IMR-90 (cell line): ENCODE measurements around the gene PTPRO. TPM values are rescaled to one million over a fixed set of nuclear protein-coding genes. Genes with fewer than 3 reads are reported as not detected.

Experiments used
- ATAC-seq: fragments of 200-7000 bp; cut with Tn5 transposase; 2 replicates; pipeline ENCODE4 v1.9.1; 2020; ENCODE audit warnings: low read depth, mild to moderate bottlenecking, moderate library complexity
- BruUV-seq: library from RNA; stranded (reverse); fragments of 400-500 nt; replicated peaks from 2 replicates; lab custom pipeline; 2021; lab: Mats Ljungman, UMichigan
- CTCF ChIA-PET: fragments of 300-600 bp; formaldehyde crosslinking; extraction: SDS; loops from one replicate; lab custom pipeline; 2021; ENCODE audit warnings: antibody characterized with exemption; lab: Yijun Ruan, JAX
- POLR2A ChIA-PET: fragments of 300-600 bp; sonication (Branson Sonifier 250); formaldehyde crosslinking; loops from one replicate; lab custom pipeline; 2022; ENCODE audit warnings: antibody characterized with exemption; ENCODE audit not compliant: unreplicated experiment; lab: Charles Lee
- DNase-seq: peaks from one replicate; pipeline ENCODE4 v3.0.0; 2013
- H2AFZ ChIP-seq: replicated peaks from 2 replicates; pipeline ENCODE3; 2013; ENCODE audit warnings: low read length, mild to moderate bottlenecking; ENCODE audit not compliant: poor library complexity
- H2AK5ac ChIP-seq: 2 replicates; pipeline ENCODE4 v1.6.1; 2013; ENCODE audit warnings: low read depth, low read length, inconsistent platforms
- H2AK9ac ChIP-seq: replicated peaks from 2 replicates; pipeline ENCODE3; 2013; ENCODE audit warnings: mild to moderate bottlenecking, low read depth, low read length, moderate library complexity; ENCODE audit not compliant: poor library complexity
- H2BK120ac ChIP-seq: 2 replicates; pipeline ENCODE4 v1.6.1; 2013; ENCODE audit warnings: low read depth, low read length, inconsistent platforms
- H2BK15ac ChIP-seq: 3 replicates; pipeline ENCODE4 v1.6.1; 2013; ENCODE audit warnings: low read depth, low read length, inconsistent platforms
- H2BK20ac ChIP-seq: 2 replicates; pipeline ENCODE4 v1.6.1; 2013; ENCODE audit warnings: low read depth, mild to moderate bottlenecking, inconsistent platforms, low read length, moderate library complexity
- H2BK5ac ChIP-seq: 2 replicates; pipeline ENCODE4 v1.6.1; 2013; ENCODE audit warnings: mild to moderate bottlenecking, low read depth, low read length, inconsistent platforms; ENCODE audit not compliant: poor library complexity, severe bottlenecking
- H3K14ac ChIP-seq: replicated peaks from 2 replicates; pipeline ENCODE4 v1.6.1; 2013; ENCODE audit warnings: low read depth, low read length, inconsistent platforms
- H3K18ac ChIP-seq: 2 replicates; pipeline ENCODE4 v1.6.1; 2013; ENCODE audit warnings: low read depth, low read length, control low read depth
- H3K23ac ChIP-seq: 2 replicates; pipeline ENCODE4 v1.6.1; 2013; ENCODE audit warnings: low read depth, low read length, inconsistent platforms
- H3K27ac ChIP-seq: 2 replicates; pipeline ENCODE4 v1.5.1; 2013; ENCODE audit warnings: mild to moderate bottlenecking, control low read depth, low read length; ENCODE audit not compliant: insufficient read depth
- H3K27me3 ChIP-seq: 2 replicates; pipeline ENCODE4 v1.6.1; 2013; ENCODE audit warnings: low read length; ENCODE audit not compliant: control insufficient read depth, insufficient read depth
- H3K36me3 ChIP-seq: 2 replicates; pipeline ENCODE4 v1.6.1; 2013; ENCODE audit warnings: low read length, mixed read lengths; ENCODE audit not compliant: control insufficient read depth, insufficient read depth
- H3K4ac ChIP-seq: 2 replicates; pipeline ENCODE4 v1.6.1; 2013; ENCODE audit warnings: low read depth, low read length, inconsistent platforms
- H3K4me1 ChIP-seq: 2 replicates; pipeline ENCODE4 v1.6.1; 2013; ENCODE audit warnings: low read length, mixed read lengths; ENCODE audit not compliant: control insufficient read depth, insufficient read depth
- H3K4me2 ChIP-seq: 2 replicates; pipeline ENCODE4 v1.6.1; 2013; ENCODE audit warnings: low read depth, mild to moderate bottlenecking, control low read depth, low read length, moderate library complexity
- H3K4me3 ChIP-seq: 2 replicates; pipeline ENCODE4 v1.5.1; 2013; ENCODE audit warnings: low read depth, mild to moderate bottlenecking, control low read depth, low read length, moderate library complexity; ENCODE audit not compliant: insufficient read depth
- H3K56ac ChIP-seq: 2 replicates; pipeline ENCODE4 v1.6.1; 2013; ENCODE audit warnings: low read length, inconsistent platforms; ENCODE audit not compliant: insufficient read depth; ENCODE audit errors: extremely low read depth
- H3K79me1 ChIP-seq, 2 experiments: 2 replicates each; pipeline ENCODE4 v1.6.1; 2013; ENCODE audit warnings: low read length in 2 of 2, inconsistent platforms in 1 of 2, low read depth in 1 of 2
- H3K9ac ChIP-seq: 2 replicates; pipeline ENCODE4 v1.6.1; 2013; ENCODE audit warnings: low read depth, low read length, control low read depth
- H3K9me1 ChIP-seq: 2 replicates; pipeline ENCODE4 v1.6.1; 2013; ENCODE audit warnings: low read length, inconsistent platforms; ENCODE audit not compliant: insufficient read depth
- H3K9me3 ChIP-seq: 2 replicates; pipeline ENCODE4 v1.6.1; 2013; ENCODE audit warnings: low read length; ENCODE audit not compliant: control insufficient read depth, insufficient read depth
- H4K20me1 ChIP-seq: 2 replicates; pipeline ENCODE4 v1.6.1; 2013; ENCODE audit warnings: low read length, inconsistent platforms; ENCODE audit not compliant: insufficient read depth
- H4K5ac ChIP-seq: 2 replicates; pipeline ENCODE4 v1.6.1; 2013; ENCODE audit warnings: mild to moderate bottlenecking, low read depth, low read length, control low read depth
- H4K8ac ChIP-seq, 2 experiments: 2 replicates each; pipeline ENCODE4 v1.6.1; 2013; ENCODE audit warnings: low read depth in 2 of 2, low read length in 2 of 2, control low read depth in 1 of 2, inconsistent platforms in 1 of 2
- H4K91ac ChIP-seq: 2 replicates; pipeline ENCODE4 v1.6.1; 2013; ENCODE audit warnings: low read depth, low read length, inconsistent platforms; ENCODE audit not compliant: insufficient read depth
- CHD1 ChIP-seq: IDR thresholded peaks from 2 replicates; pipeline ENCODE4 v1.6.1; 2012; ENCODE audit warnings: low read depth, low read length, improper control_type of control experiment
- MXI1 ChIP-seq: IDR thresholded peaks from 2 replicates; pipeline ENCODE4 v1.6.1; 2012; ENCODE audit warnings: low read depth, mild to moderate bottlenecking, low read length, moderate library complexity, borderline replicate concordance
- RAD21 ChIP-seq: IDR thresholded peaks from 2 replicates; pipeline ENCODE4 v1.6.1; 2012; ENCODE audit warnings: low read length, improper control_type of control experiment
- RCOR1 ChIP-seq: IDR thresholded peaks from 2 replicates; pipeline ENCODE4 v1.6.1; 2012; ENCODE audit warnings: mild to moderate bottlenecking, low read length, improper control_type of control experiment; ENCODE audit not compliant: insufficient replicate concordance
- RFX5 ChIP-seq: IDR thresholded peaks from 2 replicates; pipeline ENCODE4 v1.8.0; 2012; ENCODE audit warnings: low read depth, mild to moderate bottlenecking, low read length, moderate library complexity
- SMC3 ChIP-seq: fragments of 150-350 bp; IDR thresholded peaks from 2 replicates; pipeline ENCODE4 v1.6.1; 2016; ENCODE audit warnings: low read depth, mild to moderate bottlenecking, antibody characterized with exemption, low read length, moderate library complexity
- USF2 ChIP-seq: fragments of 150-350 bp; IDR thresholded peaks from 2 replicates; pipeline ENCODE4 v1.6.1; 2017; ENCODE audit warnings: mild to moderate bottlenecking, antibody characterized with exemption, low read length, low read depth
- WGBS, 2 experiments: methylation state at CpG; one replicate each; pipeline versions ENCODE4 v1.1.5 to v1.1.7; 2013; ENCODE audit warnings: missing lambda C conversion rate in 2 of 2; ENCODE audit not compliant: insufficient read length in 1 of 2; ENCODE audit errors: extremely low coverage in 2 of 2; 5-methylcytosine and 5-hydroxymethylcytosine counted together
- dilution Hi-C: fragments of 300-500 bp; cut with HindIII; formaldehyde crosslinking; loops from one replicate; pipeline ENCODE4 v1.14.3; 2018; ENCODE audit warnings: low sequenced_read_pairs; ENCODE audit not compliant: unreplicated experiment
- in situ Hi-C: fragments of 300-500 bp; cut with MboI; formaldehyde crosslinking; loops from 3 replicates; pipeline ENCODE4 v1.14.3; 2019; ENCODE audit warnings: low sequenced_read_pairs, inconsistent platforms, mixed read lengths
- intact Hi-C: fragments of 100-400 bp; cut with micrococcal nuclease; formaldehyde crosslinking; loops from 2 replicates; pipeline ENCODE4 v1.10.0; 2022
- polyA plus RNA-seq, 3 experiments: library from polyadenylated mRNA; depleted of rRNA; stranded (reverse); fragments of >200 nt; gene quantifications; 2 replicates each; pipeline ENCODE4 v1.2.3, GENCODE V29; 2012; ENCODE audit warnings: low replicate concordance in 1 of 3
- total RNA-seq: library from RNA; depleted of rRNA; stranded (reverse); fragments of >200 nt; gene quantifications from 2 replicates; pipeline ENCODE4 v1.2.3, GENCODE V29; 2012

Gene PTPRO
- total and polyA plus RNA-seq, 2 of the 4 experiments (the other 2 are of a cell fraction) = 0.03 to 0.18 TPM

- H4K5ac ChIP-seq = no peak overlapping the region
- H3K9ac ChIP-seq = no peak overlapping the region
- no peak overlapping the region for H3K56ac ChIP-seq
- BruUV-seq = no TSS peak
- no peak overlapping the region for H3K23ac ChIP-seq
- DNase-seq (no peak), ATAC-seq (no peak)
- no peak overlapping the region for H3K4me3 ChIP-seq
- no peak overlapping the region for H2AK9ac ChIP-seq
- no peak overlapping the region for H2BK120ac ChIP-seq
- no peaks in the 10 kb centered on the region for H3K36me3 ChIP-seq
- H3K4me2 ChIP-seq = no peak overlapping the region
- no peaks in the 10 kb centered on the region for H3K9me3 ChIP-seq
- no peaks in the 10 kb centered on the region for H3K27me3 ChIP-seq
- in situ Hi-C loops (no loop called here), dilution Hi-C loops (no loop called here), intact Hi-C loops (no loop called here)
- no peaks in the 10 kb centered on the region for H3K9me1 ChIP-seq
- TF ChIP-seq MXI1 (no peak), USF2 (no peak), RFX5 (no peak), RCOR1 (no peak), RAD21 (no peak), SMC3 (no peak), CHD1 (no peak)
- no peak overlapping the region for H2BK20ac ChIP-seq
- no peak overlapping the region for H3K4ac ChIP-seq
- POLR2A ChIA-PET = no interaction called here
- H2AFZ ChIP-seq = no peak overlapping the region
- no peaks in the 10 kb centered on the region for H3K79me1 ChIP-seq
- CTCF ChIA-PET = no interaction called here
- no CpG with 5 or more reads among the region's 2 CpGs for WGBS, 2 experiments
- H4K91ac ChIP-seq = no peak overlapping the region
- no peaks in the 10 kb centered on the region for H3K4me1 ChIP-seq
- H4K20me1 ChIP-seq = no peaks in the 10 kb centered on the region
- H3K27ac ChIP-seq = no peak overlapping the region
- H2BK15ac ChIP-seq = no peak overlapping the region
- H3K18ac ChIP-seq = no peak overlapping the region
- H4K8ac ChIP-seq = no peak overlapping the region
- no peak overlapping the region for H2BK5ac ChIP-seq
- H3K14ac ChIP-seq = no peak overlapping the region
- no peak overlapping the region for H2AK5ac ChIP-seq
Observed at GRCh38 chr12:15428632-15429031, 106.3 kb downstream of the PTPRO start.
